ENCODE data around the gene CDK5.

The CDK5 gene

DNA sequence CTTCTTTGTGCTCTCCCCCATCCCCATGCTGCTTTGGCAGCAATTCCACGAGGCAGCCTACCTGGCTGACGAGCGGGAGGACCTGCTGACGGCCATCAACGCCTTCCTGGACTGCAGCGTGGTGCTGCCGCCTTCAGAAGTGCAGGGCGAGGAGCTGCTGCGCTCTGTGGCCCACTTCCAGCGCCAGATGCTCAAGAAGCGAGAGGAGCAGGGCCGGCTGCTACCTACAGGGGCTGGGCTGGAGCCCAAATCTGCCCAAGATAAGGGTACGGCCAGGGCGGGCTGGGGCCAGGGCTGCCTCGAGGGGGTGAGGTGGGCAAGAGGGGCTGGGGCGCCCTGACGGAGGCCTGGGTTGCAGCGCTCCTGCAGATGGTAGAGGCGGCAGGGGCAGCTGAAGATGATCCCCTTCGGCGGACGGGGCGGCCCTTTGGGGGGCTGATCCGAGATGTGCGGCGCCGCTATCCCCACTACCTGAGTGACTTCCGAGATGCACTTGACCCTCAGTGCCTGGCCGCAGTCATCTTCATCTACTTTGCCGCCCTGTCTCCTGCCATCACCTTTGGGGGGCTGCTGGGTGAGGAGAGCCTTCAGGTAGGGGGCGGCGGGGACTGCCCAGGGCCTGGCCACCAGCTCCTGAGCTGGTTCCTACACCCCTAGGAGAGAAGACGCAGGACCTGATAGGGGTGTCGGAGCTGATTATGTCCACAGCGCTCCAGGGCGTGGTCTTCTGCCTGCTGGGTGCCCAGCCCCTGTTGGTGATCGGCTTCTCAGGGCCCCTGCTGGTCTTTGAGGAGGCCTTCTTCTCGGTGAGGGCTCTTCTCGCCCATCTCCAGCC, 13.6 kb upstream of the CDK5 start:
- DNase-seq, result no peak

DNA sequence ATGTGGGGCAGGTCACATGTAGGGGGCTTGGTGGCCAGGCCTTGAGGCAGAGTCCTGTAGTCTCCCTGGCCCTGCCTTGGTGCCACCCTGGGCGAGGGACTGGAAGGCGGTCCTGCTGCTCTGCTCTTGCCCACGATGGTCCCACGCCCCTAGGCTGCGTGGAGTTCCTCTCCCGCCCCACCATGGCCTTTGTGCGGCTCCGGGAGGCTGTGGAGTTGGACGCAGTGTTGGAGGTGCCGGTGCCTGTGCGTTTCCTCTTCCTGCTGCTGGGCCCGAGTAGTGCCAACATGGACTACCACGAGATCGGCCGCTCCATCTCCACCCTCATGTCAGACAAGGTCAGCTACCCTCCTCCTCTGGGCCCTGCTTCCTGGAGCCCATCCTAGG, 12.9 kb upstream of the CDK5 start:
- DNase-seq, result no peak

DNA sequence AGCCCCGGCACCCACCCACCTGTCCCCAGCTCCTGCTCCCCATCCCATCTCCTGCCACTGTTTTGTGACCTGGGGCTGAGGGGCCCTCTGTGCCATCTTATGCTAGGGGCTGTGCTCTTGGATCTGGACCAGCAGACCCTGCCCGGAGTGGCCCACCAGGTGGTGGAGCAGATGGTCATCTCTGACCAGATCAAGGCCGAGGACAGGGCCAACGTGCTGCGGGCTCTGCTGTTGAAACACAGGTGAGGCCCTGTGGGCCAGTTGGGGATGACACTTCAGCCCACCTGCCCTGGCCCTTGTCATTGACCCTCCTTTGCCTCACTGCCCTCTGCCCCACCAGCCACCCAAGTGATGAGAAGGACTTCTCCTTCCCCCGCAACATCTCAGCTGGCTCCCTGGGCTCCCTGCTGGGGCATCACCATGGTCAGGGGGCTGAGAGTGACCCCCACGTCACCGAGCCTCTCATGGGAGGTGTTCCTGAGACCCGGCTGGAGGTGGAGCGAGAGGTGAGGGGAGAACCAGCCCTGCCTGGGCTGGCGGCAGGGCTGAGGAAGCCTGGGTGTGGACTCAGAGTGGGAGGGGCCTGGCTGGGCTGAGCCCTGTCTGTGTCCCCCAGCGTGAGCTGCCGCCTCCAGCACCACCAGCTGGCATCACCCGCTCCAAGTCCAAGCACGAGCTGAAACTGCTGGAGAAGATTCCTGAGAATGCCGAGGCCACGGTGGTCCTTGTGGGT, 12.3 kb upstream of the CDK5 start:
- DNase-seq, result no peak

DNA sequence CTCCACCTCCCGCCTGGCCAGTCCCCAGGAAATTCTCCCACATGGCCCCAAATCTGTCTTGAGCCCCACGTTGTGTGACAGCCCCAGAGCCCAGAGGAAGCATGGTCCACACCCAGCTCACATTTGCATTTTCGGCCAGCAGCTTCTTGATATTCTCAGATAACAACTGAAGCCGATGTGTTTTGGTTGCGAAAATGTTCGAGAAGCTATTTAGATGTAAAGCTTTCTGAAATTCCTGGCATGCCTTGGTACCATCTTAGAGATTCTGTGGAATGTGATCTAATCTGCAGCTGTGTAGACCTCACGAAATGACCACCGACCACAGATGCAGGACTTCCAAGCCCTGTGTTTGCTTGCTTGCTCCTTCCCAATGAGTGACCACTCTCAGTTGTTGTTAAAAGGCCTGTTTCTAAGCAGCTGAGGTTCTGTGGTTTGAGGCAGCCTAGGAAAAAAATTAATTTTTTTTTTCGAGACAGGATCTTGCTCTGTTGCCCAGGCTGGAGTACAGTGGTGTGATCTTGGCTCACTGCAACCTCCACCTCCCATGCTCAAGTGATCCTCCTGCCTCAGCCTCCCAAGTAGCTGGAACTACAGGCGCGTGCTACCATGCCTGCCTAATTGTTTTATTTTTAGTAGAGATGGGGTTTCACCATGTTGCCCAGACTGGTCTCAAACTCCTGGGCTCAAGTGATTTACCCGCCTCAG, 10.5 kb upstream of the CDK5 start:
- DNase-seq, result no peak

DNA sequence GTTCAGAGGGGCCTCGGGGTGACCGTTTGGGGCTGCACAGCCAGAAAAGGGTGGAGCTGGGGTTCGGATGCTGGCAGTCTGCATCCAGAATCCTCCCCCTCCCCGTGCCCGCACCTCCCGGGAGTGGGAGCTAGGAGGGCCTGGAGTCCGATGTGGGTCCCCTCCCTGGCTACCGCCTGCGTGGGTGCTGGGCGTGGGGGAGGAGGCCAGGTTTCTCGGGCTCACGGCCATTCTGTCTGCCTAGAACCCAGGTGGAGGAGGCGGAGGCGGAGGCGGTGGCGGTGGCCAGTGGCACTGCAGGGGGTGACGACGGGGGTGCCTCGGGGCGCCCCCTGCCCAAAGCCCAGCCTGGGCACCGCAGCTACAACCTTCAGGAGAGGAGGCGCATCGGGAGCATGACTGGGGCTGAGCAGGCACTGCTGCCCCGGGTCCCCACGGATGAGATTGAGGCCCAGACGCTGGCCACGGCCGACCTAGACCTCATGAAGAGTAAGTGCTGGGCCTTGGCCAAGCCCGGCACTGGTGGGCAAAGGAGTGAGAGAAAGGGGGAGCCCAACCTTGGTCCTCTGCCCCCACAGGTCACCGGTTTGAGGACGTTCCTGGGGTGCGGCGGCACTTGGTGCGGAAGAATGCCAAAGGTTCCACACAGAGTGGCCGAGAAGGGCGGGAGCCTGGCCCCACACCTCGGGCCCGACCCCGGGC, 8.7 kb upstream of the CDK5 start:
- DNase-seq, result no peak

DNA sequence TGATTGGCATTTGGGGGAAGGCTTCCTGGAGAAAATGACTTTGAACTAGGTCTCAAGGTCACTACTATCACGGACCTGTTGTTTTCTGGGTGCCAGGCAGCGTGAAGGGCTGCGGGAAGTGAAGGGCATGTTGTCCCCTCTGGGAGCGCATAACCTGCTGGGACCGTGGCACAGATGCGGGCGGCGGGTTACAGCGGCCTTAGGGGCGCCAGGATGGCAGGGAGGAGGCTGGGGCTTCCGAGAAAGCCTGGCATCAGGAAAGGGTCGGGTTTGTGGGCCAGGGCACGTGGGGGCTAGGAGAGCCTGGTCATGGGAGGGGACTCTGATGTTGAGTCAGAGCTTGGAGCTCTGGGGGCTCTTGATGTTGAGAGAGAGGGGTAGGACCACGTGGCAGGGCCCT, 7.8 kb upstream of the CDK5 start:
- no peak for DNase-seq

DNA sequence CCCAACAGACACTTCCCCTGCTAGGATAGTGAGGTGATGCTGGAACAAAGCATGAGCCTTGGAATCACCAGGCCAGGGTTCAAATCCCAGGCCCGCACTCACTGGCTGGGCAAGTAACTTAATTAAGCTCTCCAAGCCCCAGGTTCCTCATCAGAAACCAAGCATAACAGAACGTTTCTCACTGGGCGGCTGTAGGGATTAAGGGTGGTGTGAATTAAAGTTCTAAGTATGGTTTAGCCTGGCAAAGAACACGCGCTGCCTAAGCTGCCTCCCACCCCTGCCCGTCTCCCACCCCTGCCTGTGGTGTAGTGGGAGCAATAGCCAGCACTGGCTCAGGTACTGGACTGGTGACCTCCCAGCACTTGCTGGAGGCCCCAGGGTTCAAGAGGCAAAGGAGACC, 7.3 kb upstream of the CDK5 start:
- no peak for DNase-seq

DNA sequence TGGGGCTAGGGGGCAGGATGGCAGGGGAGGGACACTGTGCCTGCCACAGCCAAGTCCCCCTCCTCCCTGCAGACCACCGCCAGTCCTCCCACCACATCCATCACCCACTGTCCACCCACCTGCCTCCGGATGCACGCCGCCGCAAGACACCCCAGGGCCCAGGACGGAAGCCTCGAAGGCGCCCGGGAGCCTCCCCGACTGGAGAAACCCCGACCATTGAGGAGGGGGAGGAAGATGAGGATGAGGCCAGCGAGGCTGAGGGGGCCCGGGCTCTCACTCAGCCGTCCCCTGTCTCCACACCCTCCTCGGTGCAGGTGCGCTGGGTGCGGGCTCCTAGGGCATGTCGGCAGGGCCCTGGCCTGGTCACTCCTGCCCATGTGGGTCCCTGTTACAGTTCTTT, 6.8 kb upstream of the CDK5 start:
- DNase-seq, result no peak

DNA sequence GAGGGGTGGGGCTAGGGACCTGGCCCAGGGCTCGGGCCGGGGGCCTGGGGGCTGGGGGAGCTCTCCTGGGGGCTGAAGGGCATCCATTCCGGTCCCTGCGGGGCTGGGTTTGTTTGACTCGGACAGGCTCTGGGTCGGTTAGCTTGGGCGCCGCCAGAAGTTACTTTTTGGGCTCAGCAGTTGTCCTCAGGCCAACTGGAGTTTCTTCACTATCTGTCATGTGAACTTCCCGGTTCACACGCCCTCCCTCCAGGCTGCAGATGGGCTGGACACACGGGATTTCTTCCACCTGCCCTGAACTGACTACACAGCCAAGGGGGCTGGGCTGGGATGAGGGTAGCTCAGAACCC, 5.5 kb upstream of the CDK5 start:
- no peak for DNase-seq

DNA sequence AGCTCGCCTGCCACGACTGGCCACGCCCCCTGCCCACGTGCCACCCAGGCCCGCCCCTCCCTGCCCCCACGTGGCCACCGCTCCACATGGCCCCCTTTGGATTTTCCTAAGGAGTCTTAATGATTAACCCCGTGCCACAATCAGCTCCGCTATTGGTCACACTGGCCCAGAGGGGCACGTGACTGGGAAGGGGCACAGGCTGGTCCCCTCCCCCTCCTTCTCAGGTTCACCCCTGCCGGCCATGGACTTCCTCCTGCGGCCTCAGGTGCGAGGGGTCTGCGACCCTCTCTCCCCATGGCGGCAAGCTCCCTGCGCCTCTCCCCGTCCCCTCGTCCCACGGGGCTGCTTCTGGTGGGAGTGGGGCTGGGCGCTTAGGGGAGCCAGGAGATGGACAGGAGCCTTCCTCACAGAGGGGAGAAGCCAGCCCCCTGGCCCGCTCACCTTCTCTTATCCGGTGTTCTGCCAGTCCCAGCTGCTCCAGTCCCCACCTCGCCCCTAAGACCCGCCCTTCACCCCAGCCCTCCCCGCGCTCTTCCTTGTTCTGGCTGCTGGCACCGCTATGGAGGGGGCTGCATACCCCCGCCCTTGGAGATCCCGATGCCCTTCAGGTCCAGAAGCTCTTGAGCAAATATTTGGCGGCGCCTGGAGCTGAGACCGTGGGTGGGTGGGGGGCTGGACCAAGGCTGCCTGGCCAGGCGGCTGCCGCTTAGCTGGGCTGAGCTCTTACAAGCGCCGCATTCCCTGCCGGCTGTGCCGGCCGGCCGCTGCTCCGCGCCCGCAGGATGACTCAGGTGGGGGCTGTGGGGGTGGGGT, 4.9 kb upstream of the CDK5 start:
- DNase-seq, result no peak

DNA sequence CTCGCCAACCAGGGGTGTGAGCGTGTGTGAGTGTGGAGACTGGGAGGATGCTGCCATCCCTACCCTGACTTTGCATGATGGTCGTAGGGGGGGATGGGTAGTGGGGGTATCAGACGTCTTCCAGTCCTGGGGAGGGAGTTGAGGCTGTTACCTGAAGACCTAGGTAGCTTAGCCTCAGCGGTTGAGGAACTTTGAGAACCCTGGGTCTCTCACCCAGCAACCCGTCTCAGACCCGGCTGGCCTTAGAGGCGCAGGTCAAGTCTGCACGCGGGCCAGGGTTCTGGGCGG, 4.4 kb upstream of the CDK5 start:
- no peak for DNase-seq

DNA sequence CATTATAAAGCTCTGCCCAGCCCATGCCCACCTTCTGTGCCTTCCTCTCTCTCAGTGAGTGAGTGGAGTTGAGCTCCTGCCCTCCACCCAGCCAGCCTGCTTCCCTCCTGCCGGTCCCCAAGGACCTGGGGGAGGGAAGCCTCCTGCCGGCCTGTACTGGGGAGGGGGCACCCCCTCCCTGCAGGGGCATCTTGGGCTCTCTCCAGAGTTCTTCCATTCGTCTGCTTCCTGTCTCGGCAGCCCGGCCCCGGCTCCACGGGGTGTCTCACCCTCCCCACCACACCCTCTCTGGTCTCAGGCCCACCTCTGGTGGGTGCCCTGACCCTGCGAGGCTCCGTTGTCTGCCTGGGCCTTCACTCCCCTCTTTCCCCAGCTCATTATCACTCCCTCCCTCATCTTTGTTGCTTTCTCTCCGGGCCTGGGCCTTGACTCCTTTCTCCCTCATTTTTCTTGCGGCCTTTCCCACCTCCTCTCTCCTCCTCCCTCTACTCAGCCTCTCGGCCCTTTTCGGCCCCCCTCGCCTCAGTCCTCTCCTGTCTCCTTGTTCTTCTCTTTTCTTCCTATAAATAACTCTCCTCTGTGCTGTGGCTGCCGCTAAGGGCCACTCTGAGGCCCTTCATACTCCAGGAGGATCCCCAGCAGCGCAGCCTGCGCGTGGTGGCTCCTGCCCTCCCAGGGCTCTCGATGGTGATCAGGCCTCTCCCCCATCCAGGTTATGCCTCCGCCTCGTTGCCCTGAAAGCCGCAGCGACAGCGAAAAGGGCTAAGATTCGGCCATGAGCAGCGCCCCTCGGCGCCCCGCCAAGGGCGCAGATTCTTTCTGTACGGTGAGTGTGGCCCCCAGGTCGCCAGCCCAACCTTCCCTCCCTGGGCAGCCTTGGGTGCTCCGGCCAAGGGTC, 3.8 kb upstream of the CDK5 start:
- no peak for DNase-seq

DNA sequence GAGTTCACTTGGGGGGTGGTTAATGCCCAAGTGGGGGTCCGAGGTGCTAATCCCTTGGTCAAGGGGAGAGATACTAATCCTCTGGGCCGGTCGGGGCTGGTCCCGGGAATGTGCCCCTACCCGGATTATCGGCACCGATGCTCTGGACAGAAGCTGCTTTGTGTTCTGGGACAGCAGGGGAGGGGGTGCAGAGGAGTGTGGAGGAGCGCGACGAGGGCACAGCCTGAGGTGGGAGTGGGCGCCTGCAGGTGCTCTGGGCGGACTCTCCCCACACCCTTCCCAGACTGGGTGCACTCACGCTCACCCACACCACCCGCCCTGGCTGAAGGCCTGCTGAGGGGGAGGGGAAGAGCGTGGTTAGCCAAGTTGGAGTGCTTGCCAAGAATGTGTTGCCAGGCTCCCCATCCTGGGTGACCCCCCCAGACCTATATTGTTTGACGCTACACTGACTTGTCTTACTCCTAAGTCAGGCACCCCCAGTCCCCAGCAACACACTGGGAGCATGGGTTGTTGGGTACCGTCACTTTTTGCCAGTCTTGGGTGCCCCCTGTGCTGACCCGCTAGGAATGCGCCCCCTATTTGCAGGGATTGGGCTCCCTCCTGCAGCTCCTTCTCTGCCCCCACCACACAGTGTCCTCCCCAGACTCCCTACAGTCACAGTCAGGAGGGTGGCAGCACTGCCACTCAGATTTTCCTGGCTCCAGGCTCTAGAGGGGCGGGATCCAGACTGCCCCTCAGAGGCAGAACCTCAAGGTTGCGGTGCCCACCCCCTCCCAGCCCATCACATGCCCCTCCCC, 2.9 kb upstream of the CDK5 start:
- no peak for DNase-seq

DNA sequence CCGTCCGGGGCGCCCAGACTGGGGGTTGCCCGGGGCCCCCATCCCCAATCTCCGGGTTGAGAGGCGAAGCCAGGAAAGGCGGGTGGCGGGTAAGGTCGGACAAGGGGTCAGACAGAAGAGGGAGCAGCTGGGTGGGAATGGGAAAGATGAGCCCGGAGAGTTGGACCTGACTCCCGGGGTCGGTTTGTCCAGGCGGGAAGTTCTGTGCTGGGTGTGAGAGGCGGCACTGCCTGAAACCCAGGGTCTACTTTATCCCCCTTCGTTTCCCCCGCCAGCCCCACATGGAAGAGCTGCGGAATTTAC, 2.4 kb upstream of the CDK5 start:
- no peak for DNase-seq

DNA sequence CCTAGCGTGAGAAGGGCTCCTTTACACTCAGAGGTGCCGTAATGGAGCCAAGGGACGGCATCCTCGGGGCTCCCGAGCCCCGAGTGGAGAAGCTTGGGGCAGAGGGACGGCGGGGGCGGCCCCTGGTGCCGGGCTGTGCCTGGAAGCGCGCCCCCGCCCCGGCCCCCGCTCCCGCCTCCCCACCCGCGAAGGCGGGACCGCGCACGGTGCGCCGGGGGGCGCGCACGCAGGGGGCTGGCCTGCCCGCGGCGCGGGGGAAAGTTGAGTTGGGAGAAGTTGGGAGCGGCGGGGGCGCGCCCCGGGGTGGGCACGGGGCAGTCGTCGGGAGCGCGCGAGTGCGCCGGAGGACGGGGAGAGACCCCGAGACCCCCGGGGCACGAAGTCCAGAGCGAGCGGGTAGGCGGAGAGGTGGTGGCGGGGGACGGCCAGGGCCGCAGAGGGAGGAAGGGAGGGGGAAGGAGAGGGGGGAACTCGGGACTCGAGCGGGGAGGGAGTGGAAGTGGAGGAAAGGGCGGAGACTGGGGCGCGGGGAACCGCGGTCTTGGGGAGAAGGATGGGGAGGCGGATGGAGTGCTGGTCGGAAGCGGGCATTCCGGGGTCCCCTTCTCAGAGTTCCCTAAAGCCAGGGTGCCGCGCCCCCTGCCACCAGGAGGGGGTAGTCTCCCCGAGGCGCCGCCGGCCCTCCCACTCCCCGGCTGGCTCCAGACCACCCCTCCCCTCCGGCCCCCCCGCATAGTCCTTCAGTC, 1.8 kb upstream of the CDK5 start, which contains the start of gene SLC4A2:
SLC4A2 (plus strand) TSS at position 223 of the 746 bp plus-strand sequence. CDS start 2,399 bp downstream, outside the sequence.
- peak; percentile 59 for DNase-seq

DNA sequence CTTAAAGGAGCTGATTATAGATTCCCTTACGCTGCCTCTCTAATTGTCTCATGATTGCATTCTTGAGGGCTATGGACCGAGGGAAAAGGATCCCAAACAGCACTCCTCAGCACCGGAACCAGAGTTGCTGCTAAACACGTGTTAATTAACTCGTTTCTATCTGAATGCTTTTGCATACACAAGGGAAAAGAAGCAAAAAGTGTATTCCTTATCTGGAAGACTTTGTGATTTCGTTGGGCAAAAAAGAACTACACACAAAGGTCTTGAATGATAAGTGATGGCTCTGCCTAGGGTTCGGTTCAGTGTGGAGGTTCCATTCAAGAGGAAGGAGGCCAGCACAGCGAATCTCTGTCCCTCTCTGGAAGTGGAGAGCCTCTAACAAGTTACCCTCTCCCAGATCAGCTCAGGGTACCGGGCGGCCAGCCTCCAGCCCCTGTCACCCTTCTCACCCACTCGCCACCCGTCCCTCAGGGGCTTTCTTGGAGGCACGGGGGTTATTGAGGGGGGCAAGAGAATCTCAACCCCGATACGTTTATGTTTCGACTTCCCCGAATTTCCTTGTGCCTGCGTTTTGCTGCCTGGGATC, 1.2 kb upstream of the CDK5 start:
- no peak for DNase-seq

DNA sequence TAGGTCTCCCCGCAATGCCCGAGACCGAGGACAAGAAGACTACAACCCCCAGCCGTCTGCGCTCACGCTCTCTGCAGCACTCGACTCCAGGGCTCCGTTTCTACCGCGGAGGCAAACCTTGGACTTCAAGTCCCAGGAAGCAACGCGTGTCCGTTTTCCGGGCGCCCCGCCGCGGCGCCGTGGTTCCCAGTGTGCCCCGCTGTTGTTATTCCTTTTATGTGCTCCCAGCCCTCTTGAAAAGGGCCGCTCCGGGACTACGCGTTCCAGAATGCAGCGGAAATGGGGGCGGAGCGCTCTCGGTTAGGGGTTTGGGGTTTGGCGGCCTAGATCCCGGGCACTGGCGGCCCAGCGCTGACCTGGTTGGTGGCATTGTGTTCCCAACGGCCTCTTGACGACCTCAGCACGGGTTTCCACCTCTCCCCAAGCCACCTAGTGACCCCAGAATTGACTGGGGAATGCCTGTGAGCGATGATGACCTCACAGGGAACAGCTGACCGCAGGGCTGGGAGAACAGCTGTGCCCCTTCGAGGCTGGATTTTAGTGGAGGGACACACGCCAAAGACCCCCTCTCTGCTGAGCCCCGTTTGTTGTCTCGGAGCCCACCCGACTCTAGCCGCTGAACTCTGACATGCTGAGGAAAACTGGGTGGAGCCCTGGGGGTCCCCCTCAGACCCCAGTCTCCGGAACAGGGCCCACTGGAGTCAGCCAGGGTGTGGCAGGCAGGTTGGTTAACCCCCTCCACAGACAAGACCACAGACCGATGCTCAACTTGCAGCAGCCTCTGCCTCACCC, 488 bp upstream of the CDK5 start:
- DNase-seq, result peak; percentile 98

DNA sequence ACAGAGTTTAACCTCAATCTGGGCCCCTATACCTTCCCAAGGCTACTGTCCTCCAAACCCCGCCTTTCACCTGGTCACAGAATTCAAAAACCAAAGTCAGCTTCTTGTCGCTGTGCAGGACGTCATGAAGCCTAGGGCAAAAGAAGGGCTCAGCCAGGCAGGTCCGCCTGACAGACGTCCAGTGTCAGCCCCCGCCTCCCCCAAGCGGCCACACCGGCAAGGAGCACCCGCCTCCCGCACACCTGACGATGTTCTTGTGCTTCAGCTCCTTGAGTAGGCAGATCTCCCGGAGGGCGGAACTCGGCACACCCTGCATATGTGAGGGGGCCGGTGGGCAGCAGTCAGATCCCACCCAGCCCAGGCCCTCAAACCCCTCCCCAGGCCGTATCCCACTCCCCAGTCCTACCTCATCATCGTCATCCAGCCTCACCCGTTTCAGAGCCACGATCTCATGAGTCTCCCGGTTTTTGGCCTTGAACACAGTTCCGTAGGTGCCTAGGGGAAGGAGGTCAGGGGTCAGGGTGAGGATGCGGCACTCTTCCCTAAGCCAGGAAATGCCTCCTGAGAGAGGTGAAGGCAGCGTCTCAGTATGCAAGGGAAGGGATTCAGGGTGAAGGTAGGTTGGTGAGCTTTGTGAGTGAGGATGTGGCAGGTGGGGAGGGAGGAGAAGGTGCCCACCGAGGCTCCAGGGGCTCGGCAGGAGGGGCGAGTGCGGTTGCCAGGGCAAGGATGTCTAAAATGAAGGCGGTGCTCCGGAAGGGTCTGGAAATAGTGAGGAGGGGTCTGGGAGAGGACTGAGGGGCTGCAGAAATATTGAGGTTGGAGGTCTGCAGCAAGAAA, 811 bp downstream of the CDK5 start:
- no peak for DNase-seq
